IMR-90 (cell line): Measurements from ENCODE around the gene FLT3. TPM values are rescaled to one million over a fixed set of nuclear protein-coding genes. Genes with fewer than 3 reads are reported as not detected.

Source experiments
- ATAC-seq: fragments of 200-7000 bp; cut with Tn5 transposase; 2 replicates; pipeline ENCODE4 v1.9.1; 2020; ENCODE audit warnings: low read depth, mild to moderate bottlenecking, moderate library complexity
- BruUV-seq: library from RNA; stranded (reverse); fragments of 400-500 nt; replicated peaks from 2 replicates; lab custom pipeline; 2021; lab: Mats Ljungman, UMichigan
- CTCF ChIA-PET: fragments of 300-600 bp; formaldehyde crosslinking; extraction: SDS; loops from one replicate; lab custom pipeline; 2021; ENCODE audit warnings: antibody characterized with exemption; lab: Yijun Ruan, JAX
- POLR2A ChIA-PET: fragments of 300-600 bp; sonication (Branson Sonifier 250); formaldehyde crosslinking; loops from one replicate; lab custom pipeline; 2022; ENCODE audit warnings: antibody characterized with exemption; ENCODE audit not compliant: unreplicated experiment; lab: Charles Lee
- DNase-seq: peaks from one replicate; pipeline ENCODE4 v3.0.0; 2013
- H2AFZ ChIP-seq: replicated peaks from 2 replicates; pipeline ENCODE3; 2013; ENCODE audit warnings: low read length, mild to moderate bottlenecking; ENCODE audit not compliant: poor library complexity
- H2AK5ac ChIP-seq: 2 replicates; pipeline ENCODE4 v1.6.1; 2013; ENCODE audit warnings: low read depth, low read length, inconsistent platforms
- H2AK9ac ChIP-seq: replicated peaks from 2 replicates; pipeline ENCODE3; 2013; ENCODE audit warnings: mild to moderate bottlenecking, low read depth, low read length, moderate library complexity; ENCODE audit not compliant: poor library complexity
- H2BK120ac ChIP-seq: 2 replicates; pipeline ENCODE4 v1.6.1; 2013; ENCODE audit warnings: low read depth, low read length, inconsistent platforms
- H2BK15ac ChIP-seq: 3 replicates; pipeline ENCODE4 v1.6.1; 2013; ENCODE audit warnings: low read depth, low read length, inconsistent platforms
- H2BK20ac ChIP-seq: 2 replicates; pipeline ENCODE4 v1.6.1; 2013; ENCODE audit warnings: low read depth, mild to moderate bottlenecking, inconsistent platforms, low read length, moderate library complexity
- H2BK5ac ChIP-seq: 2 replicates; pipeline ENCODE4 v1.6.1; 2013; ENCODE audit warnings: mild to moderate bottlenecking, low read depth, low read length, inconsistent platforms; ENCODE audit not compliant: poor library complexity, severe bottlenecking
- H3K14ac ChIP-seq: replicated peaks from 2 replicates; pipeline ENCODE4 v1.6.1; 2013; ENCODE audit warnings: low read depth, low read length, inconsistent platforms
- H3K18ac ChIP-seq: 2 replicates; pipeline ENCODE4 v1.6.1; 2013; ENCODE audit warnings: low read depth, low read length, control low read depth
- H3K23ac ChIP-seq: 2 replicates; pipeline ENCODE4 v1.6.1; 2013; ENCODE audit warnings: low read depth, low read length, inconsistent platforms
- H3K27ac ChIP-seq: 2 replicates; pipeline ENCODE4 v1.5.1; 2013; ENCODE audit warnings: mild to moderate bottlenecking, control low read depth, low read length; ENCODE audit not compliant: insufficient read depth
- H3K27me3 ChIP-seq: 2 replicates; pipeline ENCODE4 v1.6.1; 2013; ENCODE audit warnings: low read length; ENCODE audit not compliant: control insufficient read depth, insufficient read depth
- H3K36me3 ChIP-seq: 2 replicates; pipeline ENCODE4 v1.6.1; 2013; ENCODE audit warnings: low read length, mixed read lengths; ENCODE audit not compliant: control insufficient read depth, insufficient read depth
- H3K4ac ChIP-seq: 2 replicates; pipeline ENCODE4 v1.6.1; 2013; ENCODE audit warnings: low read depth, low read length, inconsistent platforms
- H3K4me1 ChIP-seq: 2 replicates; pipeline ENCODE4 v1.6.1; 2013; ENCODE audit warnings: low read length, mixed read lengths; ENCODE audit not compliant: control insufficient read depth, insufficient read depth
- H3K4me2 ChIP-seq: 2 replicates; pipeline ENCODE4 v1.6.1; 2013; ENCODE audit warnings: low read depth, mild to moderate bottlenecking, control low read depth, low read length, moderate library complexity
- H3K4me3 ChIP-seq: 2 replicates; pipeline ENCODE4 v1.5.1; 2013; ENCODE audit warnings: low read depth, mild to moderate bottlenecking, control low read depth, low read length, moderate library complexity; ENCODE audit not compliant: insufficient read depth
- H3K56ac ChIP-seq: 2 replicates; pipeline ENCODE4 v1.6.1; 2013; ENCODE audit warnings: low read length, inconsistent platforms; ENCODE audit not compliant: insufficient read depth; ENCODE audit errors: extremely low read depth
- H3K79me1 ChIP-seq, 2 experiments: 2 replicates each; pipeline ENCODE4 v1.6.1; 2013; ENCODE audit warnings: low read length in 2 of 2, inconsistent platforms in 1 of 2, low read depth in 1 of 2
- H3K9ac ChIP-seq: 2 replicates; pipeline ENCODE4 v1.6.1; 2013; ENCODE audit warnings: low read depth, low read length, control low read depth
- H3K9me1 ChIP-seq: 2 replicates; pipeline ENCODE4 v1.6.1; 2013; ENCODE audit warnings: low read length, inconsistent platforms; ENCODE audit not compliant: insufficient read depth
- H3K9me3 ChIP-seq: 2 replicates; pipeline ENCODE4 v1.6.1; 2013; ENCODE audit warnings: low read length; ENCODE audit not compliant: control insufficient read depth, insufficient read depth
- H4K20me1 ChIP-seq: 2 replicates; pipeline ENCODE4 v1.6.1; 2013; ENCODE audit warnings: low read length, inconsistent platforms; ENCODE audit not compliant: insufficient read depth
- H4K5ac ChIP-seq: 2 replicates; pipeline ENCODE4 v1.6.1; 2013; ENCODE audit warnings: mild to moderate bottlenecking, low read depth, low read length, control low read depth
- H4K8ac ChIP-seq, 2 experiments: 2 replicates each; pipeline ENCODE4 v1.6.1; 2013; ENCODE audit warnings: low read depth in 2 of 2, low read length in 2 of 2, control low read depth in 1 of 2, inconsistent platforms in 1 of 2
- H4K91ac ChIP-seq: 2 replicates; pipeline ENCODE4 v1.6.1; 2013; ENCODE audit warnings: low read depth, low read length, inconsistent platforms; ENCODE audit not compliant: insufficient read depth
- BHLHE40 ChIP-seq: fragments of 150-350 bp; IDR thresholded peaks from 2 replicates; pipeline ENCODE4 v1.6.1; 2016; ENCODE audit warnings: mild to moderate bottlenecking, low read depth, low read length
- CHD1 ChIP-seq: IDR thresholded peaks from 2 replicates; pipeline ENCODE4 v1.6.1; 2012; ENCODE audit warnings: low read depth, low read length, improper control_type of control experiment
- CTCF ChIP-seq: conservative IDR thresholded peaks from 2 replicates; pipeline ENCODE4 v1.5.1; 2012; ENCODE audit warnings: mild to moderate bottlenecking, low read depth, low read length, improper control_type of control experiment
- MAZ ChIP-seq: IDR thresholded peaks from 2 replicates; pipeline ENCODE4 v1.6.1; 2012; ENCODE audit warnings: low read depth, mild to moderate bottlenecking, low read length, improper control_type of control experiment, moderate library complexity, borderline replicate concordance
- NFE2L2 ChIP-seq: fragments of 150-350 bp; IDR thresholded peaks from 2 replicates; pipeline ENCODE4 v1.6.1; 2016; ENCODE audit warnings: low read depth, mild to moderate bottlenecking, low read length
- POLR2A ChIP-seq: IDR thresholded peaks from 2 replicates; pipeline ENCODE4 v1.6.1; 2012; ENCODE audit warnings: mild to moderate bottlenecking, low read depth, low read length
- RAD21 ChIP-seq: IDR thresholded peaks from 2 replicates; pipeline ENCODE4 v1.6.1; 2012; ENCODE audit warnings: low read length, improper control_type of control experiment
- RCOR1 ChIP-seq: IDR thresholded peaks from 2 replicates; pipeline ENCODE4 v1.6.1; 2012; ENCODE audit warnings: mild to moderate bottlenecking, low read length, improper control_type of control experiment; ENCODE audit not compliant: insufficient replicate concordance
- RFX5 ChIP-seq: IDR thresholded peaks from 2 replicates; pipeline ENCODE4 v1.8.0; 2012; ENCODE audit warnings: low read depth, mild to moderate bottlenecking, low read length, moderate library complexity
- USF2 ChIP-seq: fragments of 150-350 bp; IDR thresholded peaks from 2 replicates; pipeline ENCODE4 v1.6.1; 2017; ENCODE audit warnings: mild to moderate bottlenecking, antibody characterized with exemption, low read length, low read depth
- WGBS, 2 experiments: methylation state at CpG; one replicate each; pipeline versions ENCODE4 v1.1.5 to v1.1.7; 2013; ENCODE audit warnings: missing lambda C conversion rate in 2 of 2; ENCODE audit not compliant: insufficient read length in 1 of 2; ENCODE audit errors: extremely low coverage in 2 of 2; 5-methylcytosine and 5-hydroxymethylcytosine counted together
- dilution Hi-C: fragments of 300-500 bp; cut with HindIII; formaldehyde crosslinking; loops from one replicate; pipeline ENCODE4 v1.14.3; 2018; ENCODE audit warnings: low sequenced_read_pairs; ENCODE audit not compliant: unreplicated experiment
- in situ Hi-C: fragments of 300-500 bp; cut with MboI; formaldehyde crosslinking; loops from 3 replicates; pipeline ENCODE4 v1.14.3; 2019; ENCODE audit warnings: low sequenced_read_pairs, inconsistent platforms, mixed read lengths
- intact Hi-C: fragments of 100-400 bp; cut with micrococcal nuclease; formaldehyde crosslinking; loops from 2 replicates; pipeline ENCODE4 v1.10.0; 2022
- polyA plus RNA-seq, 3 experiments: library from polyadenylated mRNA; depleted of rRNA; stranded (reverse); fragments of >200 nt; gene quantifications; 2 replicates each; pipeline ENCODE4 v1.2.3, GENCODE V29; 2012; ENCODE audit warnings: low replicate concordance in 1 of 3
- total RNA-seq: library from RNA; depleted of rRNA; stranded (reverse); fragments of >200 nt; gene quantifications from 2 replicates; pipeline ENCODE4 v1.2.3, GENCODE V29; 2012

FLT3 gene
- total and polyA plus RNA-seq, 2 of the 4 experiments (the other 2 are of a cell fraction) = not detected

- Histone ChIP-seq H2AK9ac (no peak overlapping the region), H4K91ac (no peak overlapping the region), H2BK15ac (no peak overlapping the region), H3K27ac (no peak overlapping the region), H2BK20ac (no peak overlapping the region), H3K36me3 (no peaks in the 10 kb centered on the region), H3K56ac (no peak overlapping the region), H4K5ac (no peak overlapping the region), H3K14ac (no peak overlapping the region), H3K4me2 (no peak overlapping the region), H3K18ac (no peak overlapping the region), H2AK5ac (no peak overlapping the region), H3K9me1 (no peaks in the 10 kb centered on the region), H3K79me1 (no peaks in the 10 kb centered on the region), H2BK5ac (no peak overlapping the region), H3K23ac (no peak overlapping the region), H3K4ac (no peak overlapping the region), H3K27me3 (peaks cover 8% of the 10 kb centered on the region), H3K9me3 (no peaks in the 10 kb centered on the region), H2BK120ac (no peak overlapping the region), H3K4me1 (no peaks in the 10 kb centered on the region), H2AFZ (no peak overlapping the region), H4K8ac (no peak overlapping the region), H4K20me1 (no peaks in the 10 kb centered on the region), H3K4me3 (no peak overlapping the region), H3K9ac (no peak overlapping the region)
- TF ChIP-seq NFE2L2 = no peak
- TF ChIP-seq USF2 = no peak
- no peak for TF ChIP-seq RAD21
- no peak for TF ChIP-seq MAZ
- TF ChIP-seq RFX5 = no peak
- no peak for TF ChIP-seq CTCF
- TF ChIP-seq POLR2A = no peak
- TF ChIP-seq CHD1 = no peak
- TF ChIP-seq BHLHE40 = no peak
- TF ChIP-seq RCOR1 = no peak
- no TSS peak for BruUV-seq
- ChIA-PET POLR2A (no interaction called here), CTCF (interaction anchor here (0.6 kb wide), 1 partner anchor 35 kb away, joined by 5 read pairs; no protein-coding TSS in a partner anchor)
- no peak for ATAC-seq
- intact Hi-C loops = no loop called here
- in situ Hi-C loops = no loop called here
- WGBS, 2 experiments = 0 to 100% methylated on average over 1 of the region's 9 CpGs
- DNase-seq = no peak
- dilution Hi-C loops = no loop called here
Observed at GRCh38 chr13:28117689-28118377, 17.5 kb upstream of the FLT3 start.
